Adrenal gland (tissue), 12 donors: ENCODE data around the gene CNRIP1. TPM values are rescaled to one million over a fixed set of nuclear protein-coding genes. Genes with fewer than 3 reads are reported as not detected.

ENCODE experiments used
- polyA plus RNA-seq, 3 donors: library from polyadenylated mRNA; stranded (reverse); fragments of 200-250 nt in 2 of 3; fragments of 350-450 nt in 1 of 3; fragmentation: Illumina TruSeq in 1 of 3; extraction: RNeasy Lipid Tissue Mini Kit (QIAGEN cat#74804) in 1 of 3; gene quantifications; one replicate each; pipeline ENCODE4 v1.2.3, GENCODE V29; 2013 to 2014
- total RNA-seq, 9 donors: library from RNA; depleted of rRNA in 4 of 9; stranded (reverse); fragments of >200 nt in 4 of 9; fragments of 120-200 nt in 1 of 9; fragmentation: NEBNext Ultra II Directional in 1 of 9; extraction: Animal tissue kit (Norgen Biotek cat#: 25700) in 1 of 9; gene quantifications; one replicate each; pipeline versions ENCODE4 v1.1.0 to v1.2.4, GENCODE V29; 2013 to 2023
- donor health status: healthy with polysubstance abuse.
- donor health status: Bipolar disorder and iron deficiency.
- donor health status: DM: yes; HTN: yes; CAD: no.
- donor health status: DM: no; HTN: no; CAD: no.
- donor health status: DM: no; HTN: no; CAD: no.
- donor health status: DM: yes; HTN: yes; CAD: no.

CNRIP1 gene
- total and polyA plus RNA-seq, 12 donors, result 4.3 to 16.6 (median 13.0) TPM

Other genes with a start within 250 kb of the CNRIP1 start
- 10 to 100 TPM in 7 of 9 donors, 1 to 10 TPM in 2; 6.3 to 23.2 (median 15.1) TPM for gene PNO1, start 162.1 kb downstream of the CNRIP1 start, total RNA-seq
- gene PNO1, start 162.1 kb downstream of the CNRIP1 start, polyA plus RNA-seq, result 10 to 100 TPM in 1 of 3 donors, 1 to 10 TPM in 2; 6.0 to 25.5 (median 9.1) TPM
- 100 to 1,000 TPM in 1 of 9 donors, 10 to 100 TPM in 8; 17.7 to 169 (median 62.6) TPM for gene PPP3R1, start 67.4 kb downstream of the CNRIP1 start, total RNA-seq
- gene PPP3R1, start 67.4 kb downstream of the CNRIP1 start, polyA plus RNA-seq, result 10 to 100 TPM; 11.8 to 68.4 (median 13.3) TPM
- gene PLEK, start 45.3 kb upstream of the CNRIP1 start, total RNA-seq, result 10 to 100 TPM in 6 of 9 donors, 1 to 10 TPM in 3; 4.5 to 29.4 (median 14.3) TPM
- gene PLEK, start 45.3 kb upstream of the CNRIP1 start, polyA plus RNA-seq, result 10 to 100 TPM in 1 of 3 donors, 1 to 10 TPM in 2; 5.2 to 12.2 (median 7.4) TPM
- gene FBXO48, start 147.3 kb upstream of the CNRIP1 start, total RNA-seq, result 1 to 10 TPM in 5 of 9 donors, under 1 TPM in 4; 0.42 to 2.7 (median 1.2) TPM
- 1 to 10 TPM in 1 of 3 donors, under 1 TPM in 2; 0.54 to 2.8 (median 0.56) TPM for gene FBXO48, start 147.3 kb upstream of the CNRIP1 start, polyA plus RNA-seq
- 1 to 10 TPM; 3.0 to 6.8 (median 3.9) TPM for gene APLF, start 147.6 kb upstream of the CNRIP1 start, total RNA-seq
- 1 to 10 TPM; 1.1 to 2.7 (median 1.3) TPM for gene APLF, start 147.6 kb upstream of the CNRIP1 start, polyA plus RNA-seq